ENCODE data around the gene ARSK. TPM values are rescaled to one million over a fixed set of nuclear protein-coding genes. Genes with fewer than 3 reads are reported as not detected.

ARSK gene
- total RNA-seq, 4 donors from 2014 or later, result 11.0 to 19.9 (median 13.7) TPM

- no peak overlapping the region for H3K27ac ChIP-seq
- DNase-seq (ENCODE audit: low spot score in 2 of 2), result no peak
- no peak overlapping the region for H3K4me3 ChIP-seq
- peaks cover 0 to 19% (median 3%) of the 10 kb centered on the region in 4 donors for H3K9me3 ChIP-seq
- 72 to 81% methylated on average over 3 of the region's 3 CpGs for WGBS, 2 donors
- no peaks in the 10 kb centered on the region for H3K27me3 ChIP-seq
- no peaks in the 10 kb centered on the region for H3K4me1 ChIP-seq
- no peaks in the 10 kb centered on the region for H3K36me3 ChIP-seq
- TF ChIP-seq EP300 (IDR thresholded peaks at IDR 0.05) (no peak), POLR2A (IDR thresholded peaks at IDR 0.05) (no peak)
- TF ChIP-seq, protein P1, sequence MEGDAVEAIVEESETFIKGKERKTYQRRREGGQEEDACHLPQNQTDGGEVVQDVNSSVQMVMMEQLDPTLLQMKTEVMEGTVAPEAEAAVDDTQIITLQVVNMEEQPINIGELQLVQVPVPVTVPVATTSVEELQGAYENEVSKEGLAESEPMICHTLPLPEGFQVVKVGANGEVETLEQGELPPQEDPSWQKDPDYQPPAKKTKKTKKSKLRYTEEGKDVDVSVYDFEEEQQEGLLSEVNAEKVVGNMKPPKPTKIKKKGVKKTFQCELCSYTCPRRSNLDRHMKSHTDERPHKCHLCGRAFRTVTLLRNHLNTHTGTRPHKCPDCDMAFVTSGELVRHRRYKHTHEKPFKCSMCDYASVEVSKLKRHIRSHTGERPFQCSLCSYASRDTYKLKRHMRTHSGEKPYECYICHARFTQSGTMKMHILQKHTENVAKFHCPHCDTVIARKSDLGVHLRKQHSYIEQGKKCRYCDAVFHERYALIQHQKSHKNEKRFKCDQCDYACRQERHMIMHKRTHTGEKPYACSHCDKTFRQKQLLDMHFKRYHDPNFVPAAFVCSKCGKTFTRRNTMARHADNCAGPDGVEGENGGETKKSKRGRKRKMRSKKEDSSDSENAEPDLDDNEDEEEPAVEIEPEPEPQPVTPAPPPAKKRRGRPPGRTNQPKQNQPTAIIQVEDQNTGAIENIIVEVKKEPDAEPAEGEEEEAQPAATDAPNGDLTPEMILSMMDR (IDR thresholded peaks at IDR 0.05), result no peak
Observed at GRCh38 chr5:95609711-95610110, 54.8 kb downstream of the ARSK start.

- TF ChIP-seq EP300 (IDR thresholded peaks at IDR 0.05), result no peak
- no peak for TF ChIP-seq POLR2A (IDR thresholded peaks at IDR 0.05)
- TF ChIP-seq, protein P1 (IDR thresholded peaks at IDR 0.05), result no peak
- Histone ChIP-seq H3K4me1 (no peaks in the 10 kb centered on the region), H3K4me3 (no peak overlapping the region), H3K27ac (no peak overlapping the region), H3K36me3 (no peaks in the 10 kb centered on the region), H3K9me3 (peaks cover 0 to 19% (median 3%) of the 10 kb centered on the region in 4 donors), H3K27me3 (no peaks in the 10 kb centered on the region)
- DNase-seq (ENCODE audit: low spot score in 2 of 2), result no peak
- 82 to 84% methylated on average over 7 of the region's 7 CpGs for WGBS, 2 donors
Observed at GRCh38 chr5:95610546-95610945, 55.6 kb downstream of the ARSK start.

DNA sequence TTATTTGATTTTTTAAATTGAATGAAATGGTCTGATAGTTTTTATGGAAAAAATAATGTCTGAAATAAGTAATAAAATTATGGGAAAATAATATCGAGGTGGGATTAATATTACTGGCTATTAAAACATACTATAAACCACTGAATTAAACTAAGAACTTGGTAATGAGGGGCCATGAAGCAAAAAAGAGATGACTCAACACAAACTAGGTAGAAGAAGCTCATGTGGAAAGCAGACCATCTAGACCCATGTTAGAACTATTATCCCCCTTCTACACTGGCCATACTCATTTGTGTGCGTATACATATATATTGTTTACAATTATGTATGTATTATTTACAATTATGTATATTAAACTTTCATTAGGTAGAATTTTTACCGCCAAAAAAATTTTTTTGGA lies 56.5 kb downstream of the ARSK start:
- Histone ChIP-seq H3K9me3 (peaks cover 0 to 19% (median 3%) of the 10 kb centered on the region in 4 donors), H3K36me3 (no peaks in the 10 kb centered on the region), H3K4me1 (no peaks in the 10 kb centered on the region), H3K27me3 (no peaks in the 10 kb centered on the region), H3K27ac (no peak overlapping the region), H3K4me3 (no peak overlapping the region)
- no peak for TF ChIP-seq EP300 (IDR thresholded peaks at IDR 0.05)
- TF ChIP-seq, protein P1 (IDR thresholded peaks at IDR 0.05), result no peak
- 93 to 97% methylated on average over 3 of the region's 3 CpGs for WGBS, 2 donors
- no peak for DNase-seq (ENCODE audit: low spot score in 2 of 2)

GRCh38 chr5:95613514-95613913 lies 58.6 kb downstream of the ARSK start:
- DNase-seq (ENCODE audit: low spot score in 2 of 2), result no peak
- TF ChIP-seq POLR2A (IDR thresholded peaks at IDR 0.05), result no peak
- TF ChIP-seq, protein P1 (IDR thresholded peaks at IDR 0.05), result no peak
- TF ChIP-seq EP300 (IDR thresholded peaks at IDR 0.05), result no peak
- no peaks in the 10 kb centered on the region for H3K4me1 ChIP-seq
- H3K36me3 ChIP-seq, result no peaks in the 10 kb centered on the region
- no peak overlapping the region for H3K27ac ChIP-seq
- H3K4me3 ChIP-seq, result no peak overlapping the region
- no peaks in the 10 kb centered on the region for H3K27me3 ChIP-seq
- WGBS, 2 donors, result 94 to 95% methylated on average over 1 of the region's 1 CpG
- H3K9me3 ChIP-seq, result peaks cover 0 to 19% (median 3%) of the 10 kb centered on the region in 4 donors

DNA sequence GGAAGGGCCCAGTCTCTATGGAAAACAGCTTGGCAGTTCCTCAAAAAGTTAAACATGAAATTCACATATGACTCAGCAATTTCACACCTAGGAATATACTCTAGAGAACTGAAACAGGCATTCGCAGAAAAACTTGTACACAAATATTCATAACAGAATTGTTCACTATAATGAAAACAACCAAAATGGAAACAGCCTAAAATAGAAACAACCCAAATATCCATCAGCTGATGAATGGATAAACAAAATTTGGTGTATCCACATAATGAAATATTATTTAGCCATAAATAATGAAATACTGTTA lies 60.2 kb downstream of the ARSK start:
- no peaks in the 10 kb centered on the region for H3K27me3 ChIP-seq
- WGBS, 2 donors, result 84 to 86% methylated on average over 1 of the region's 1 CpG
- peaks cover 0 to 11% (median 9%) of the 10 kb centered on the region in 4 donors for H3K4me1 ChIP-seq
- no peak for TF ChIP-seq EP300 (IDR thresholded peaks at IDR 0.05)
- no peak for TF ChIP-seq POLR2A (IDR thresholded peaks at IDR 0.05)
- TF ChIP-seq, protein P1 (IDR thresholded peaks at IDR 0.05), result no peak
- no peak for DNase-seq (ENCODE audit: low spot score in 2 of 2)
- no peak overlapping the region for H3K27ac ChIP-seq
- no peaks in the 10 kb centered on the region for H3K36me3 ChIP-seq
- no peak overlapping the region for H3K4me3 ChIP-seq
- H3K9me3 ChIP-seq, result peaks cover 0 to 19% (median 3%) of the 10 kb centered on the region in 4 donors

All from tibial nerve (tissue), 4 donors.